K562 (cell line): Measurements from ENCODE around the gene CTSO. TPM values are rescaled to one million over a fixed set of nuclear protein-coding genes. Genes with fewer than 3 reads are reported as not detected.

Experiments used
- ATAC-seq: fragments of 200-7000 bp; cut with Tn5 transposase; 3 replicates; pipeline ENCODE4 v1.9.1; 2020; ENCODE audit warnings: moderate library complexity
- BruUV-seq: library from RNA; stranded (reverse); fragments of 400-500 nt; replicated peaks from 2 replicates; lab custom pipeline; 2021; lab: Mats Ljungman, UMichigan
- CTCF ChIA-PET: fragments of 300-600 bp; formaldehyde crosslinking; extraction: SDS; loops from one replicate; lab custom pipeline; 2021; ENCODE audit warnings: low intra/inter-chr PET ratio; lab: Yijun Ruan, JAX
- POLR2A ChIA-PET: fragments of 300-600, 350-650 bp; sonication (Branson Sonifier 250); formaldehyde crosslinking; extraction: SDS; loops from one replicate; lab custom pipeline; 2021; ENCODE audit warnings: antibody characterized with exemption, inconsistent platforms; lab: Yijun Ruan, JAX
- DNase-seq, 4 experiments: peaks; one replicate each; pipeline versions ENCODE4 v3.0.0 to v3.0.0-alpha.2; 2011 to 2018; ENCODE audit warnings: low spot score in 3 of 4, mixed read lengths in 3 of 4; ENCODE audit errors: extremely low read depth in 1 of 4
- FAIRE-seq: peaks from 2 replicates; lab custom pipeline; 2011; peaks lifted over from hg19 to GRCh38; lab: Jason Lieb, UNC
- H2AFZ ChIP-seq: 2 replicates; pipeline ENCODE4 v1.6.0; 2011; ENCODE audit warnings: low read depth, low read length, control low read depth, inconsistent platforms
- H3K27ac ChIP-seq: fragments of 200-600 bp; 3 replicates; pipeline ENCODE4 v1.8.0; 2011; ENCODE audit warnings: low read depth, mild to moderate bottlenecking, control low read depth, inconsistent platforms, low read length, moderate library complexity, mixed read lengths; ENCODE audit errors: extremely low read depth
- H3K27me3 ChIP-seq, 2 experiments: fragments of 300-600 bp in 1 of 2; 2 replicates in 1 of 2; 3 replicates in 1 of 2; pipeline versions ENCODE4 v1.6.0 to v1.8.0; 2011; ENCODE audit warnings: inconsistent platforms in 2 of 2, low read length in 2 of 2, mild to moderate bottlenecking in 1 of 2, mixed read lengths in 1 of 2, moderate library complexity in 1 of 2; ENCODE audit not compliant: control insufficient read depth in 2 of 2, insufficient read depth in 2 of 2
- H3K36me3 ChIP-seq: fragments of 300-600 bp; 3 replicates; pipeline ENCODE4 v1.8.0; 2011; ENCODE audit warnings: mild to moderate bottlenecking, low read length, inconsistent platforms; ENCODE audit not compliant: control insufficient read depth, insufficient read depth
- H3K4me1 ChIP-seq, 2 experiments: fragments of 200-600 bp in 1 of 2; replicated peaks in 1 of 2; 2 replicates in 1 of 2; 3 replicates in 1 of 2; pipeline versions ENCODE4 v1.5.1 to v1.8.0; 2011; ENCODE audit warnings: inconsistent platforms in 2 of 2, low read length in 2 of 2, mild to moderate bottlenecking in 1 of 2, mixed read lengths in 1 of 2, moderate library complexity in 1 of 2; ENCODE audit not compliant: control insufficient read depth in 2 of 2, insufficient read depth in 2 of 2
- H3K4me2 ChIP-seq: 2 replicates; pipeline ENCODE4 v1.6.1; 2011; ENCODE audit warnings: low read length, control low read depth, inconsistent platforms, mixed read lengths; ENCODE audit not compliant: insufficient read depth
- H3K4me3 ChIP-seq: fragments of 200-600 bp; sonication (generic), shearing (Covaris generic); 2 replicates; pipeline ENCODE4 v1.5.1; 2016; ENCODE audit warnings: control low read depth, inconsistent platforms
- H3K79me2 ChIP-seq: fragments of 200-600 bp; 3 replicates; pipeline ENCODE4 v1.8.0; 2011; ENCODE audit warnings: low read length, inconsistent platforms; ENCODE audit not compliant: control insufficient read depth, insufficient read depth
- H3K9ac ChIP-seq, 2 experiments: 2 replicates each; pipeline versions ENCODE4 v1.6.0 to v1.6.1; 2011; ENCODE audit warnings: low read depth in 2 of 2, low read length in 2 of 2, control low read depth in 1 of 2, inconsistent platforms in 1 of 2, mild to moderate bottlenecking in 1 of 2, mixed read lengths in 1 of 2; ENCODE audit not compliant: insufficient read depth in 1 of 2
- H3K9me1 ChIP-seq: one replicate; pipeline ENCODE4 v1.6.0; 2011; ENCODE audit warnings: inconsistent platforms, mild to moderate bottlenecking, low read length, moderate library complexity; ENCODE audit not compliant: control insufficient read depth, insufficient read depth
- H3K9me3 ChIP-seq: replicated peaks from 2 replicates; pipeline ENCODE4 v1.5.1; 2011; ENCODE audit warnings: low read depth, low read length, inconsistent platforms; ENCODE audit not compliant: control insufficient read depth, insufficient read depth
- H4K20me1 ChIP-seq: replicated peaks from 2 replicates; pipeline ENCODE4 v1.6.1; 2011; ENCODE audit warnings: low read length, inconsistent platforms, mixed read lengths; ENCODE audit not compliant: control insufficient read depth, insufficient read depth
- CBX5 ChIP-seq: IDR thresholded peaks from 2 replicates; pipeline ENCODE4 v1.6.1; 2014; ENCODE audit warnings: low read depth, borderline replicate concordance
- CBX8 ChIP-seq: fragments of 200-600 bp; sonication (generic); IDR thresholded peaks from 2 replicates; pipeline ENCODE4 v1.6.1; 2012; ENCODE audit warnings: borderline replicate concordance, mixed run types, low read depth, mild to moderate bottlenecking, moderate library complexity, mixed read lengths, low read length, control low read depth, inconsistent platforms; ENCODE audit not compliant: poor library complexity, severe bottlenecking; ENCODE audit errors: extremely low read depth
- GTF3C2 ChIP-seq: IDR thresholded peaks from 3 replicates; pipeline ENCODE4 v1.6.1; 2011; ENCODE audit warnings: borderline replicate concordance, mild to moderate bottlenecking, moderate library complexity; ENCODE audit not compliant: insufficient read length; ENCODE audit errors: extremely low read depth
- HSF4 ChIP-seq: fragments of 250-450 bp; sonication (Bioruptor Pico); IDR thresholded peaks from 2 replicates; pipeline ENCODE4 v2.1.2; 2022; ENCODE audit warnings: mild to moderate bottlenecking, moderate library complexity, borderline replicate concordance
- IFI16 ChIP-seq: fragments of 250-450 bp; sonication (Bioruptor Pico); IDR thresholded peaks from 2 replicates; pipeline ENCODE4 v2.1.2; 2022; ENCODE audit warnings: mild to moderate bottlenecking, inconsistent platforms
- MAFK ChIP-seq: IDR thresholded peaks from 2 replicates; pipeline ENCODE4 v1.6.1; 2011; ENCODE audit warnings: low read length, improper control_type of control experiment
- SPI1 ChIP-seq: IDR thresholded peaks from 2 replicates; pipeline ENCODE4 v1.6.1; 2011; ENCODE audit warnings: low read depth, low read length, control low read depth, borderline replicate concordance
- ZNF316 ChIP-seq: fragments of 450-650 bp; IDR thresholded peaks from 2 replicates; pipeline ENCODE4 v1.6.1; 2016
- WGBS: fragments of 100-300 bp; shearing (Covaris generic); methylation state at CpG from one replicate; pipeline ENCODE4 v1.1.6; 2016; ENCODE audit warnings: low coverage, mixed read lengths; ENCODE audit not compliant: insufficient coverage; ENCODE audit errors: missing lambda C conversion rate; 5-methylcytosine and 5-hydroxymethylcytosine counted together
- in situ Hi-C: fragments of 300-500 bp; cut with MboI; formaldehyde crosslinking; loops from 4 replicates; pipeline ENCODE4 v1.15.0; 2018; ENCODE audit warnings: inconsistent platforms, mixed read lengths
- intact Hi-C: fragments of 100-400 bp; cut with micrococcal nuclease; formaldehyde crosslinking; loops from 2 replicates; pipeline ENCODE4 v1.14.2; 2022
- polyA plus RNA-seq, 8 experiments: library from polyadenylated mRNA; depleted of rRNA in 4 of 8; stranded (reverse) in 5 of 8; unstranded in 3 of 8; fragments of >200 nt; fragmentation: Nextera tagmentation in 2 of 8; fragmentation: Illumina TruSeq in 1 of 8; extraction: Ambion mirVana in 2 of 8; extraction: Trizol in 1 of 8; gene quantifications; 2 replicates each; pipeline versions ENCODE4 v1.2.1 to v1.2.3, GENCODE V29; 2011 to 2014; ENCODE audit warnings: inconsistent platforms in 1 of 8, missing spikeins in 1 of 8
- total RNA-seq, 7 experiments: library from RNA; depleted of rRNA in 6 of 7; stranded (reverse); fragments of >200 nt in 6 of 7; fragmentation: Illumina TruSeq in 2 of 7; extraction: Trizol in 2 of 7; gene quantifications; 2 replicates each; pipeline versions ENCODE4 v1.2.1 to v1.2.3, GENCODE V29; 2011 to 2021; ENCODE audit warnings: low replicate concordance in 1 of 7

The CTSO gene
- total and polyA plus RNA-seq, 9 of the 15 experiments (the other 6 are each of a cell fraction or from before 2014, with no cell fraction given) = 0.03 to 0.07 (median 0.04) TPM; not detected in 5

GRCh38 chr4:155900381-155900780 is 53.3 kb downstream of the CTSO start:
- Histone ChIP-seq H2AFZ (no peak overlapping the region), H4K20me1 (no peaks in the 10 kb centered on the region), H3K36me3 (no peaks in the 10 kb centered on the region), H3K27ac (no peak overlapping the region), H3K9ac (no peak overlapping the region), H3K79me2 (no peaks in the 10 kb centered on the region), H3K9me3 (no peaks in the 10 kb centered on the region), H3K9me1 (no peaks in the 10 kb centered on the region), H3K4me2 (no peak overlapping the region), H3K27me3 (no peaks in the 10 kb centered on the region), H3K4me1 (no peaks in the 10 kb centered on the region), H3K4me3 (no peak overlapping the region)
- no peak for TF ChIP-seq CBX5
- TF ChIP-seq SPI1 = no peak
- TF ChIP-seq MAFK = 0 out of 2 replicates have a peak, but pooled peaks have one; percentile 28
- 0 out of 2 replicates have a peak, but pooled peaks have one; percentile 7 for TF ChIP-seq ZNF316
- TF ChIP-seq HSF4 (CRISPR knock-in tag) = no peak
- no peak for TF ChIP-seq CBX8
- TF ChIP-seq IFI16 (CRISPR knock-in tag) = no peak
- TF ChIP-seq GTF3C2 = no peak
- intact Hi-C loops = no loop called here
- BruUV-seq = no TSS peak
- DNase-seq (no peak), FAIRE-seq (no peak), ATAC-seq (no peak)
- ChIA-PET CTCF (no interaction called here), POLR2A (no interaction called here)
- in situ Hi-C loops = no loop called here
- WGBS = 5% methylated on average over 1 of the region's 1 CpG
